ENCODE data around the gene RPS6KA2. TPM values are rescaled to one million over a fixed set of nuclear protein-coding genes. Genes with fewer than 3 reads are reported as not detected.

RPS6KA2 gene
- total RNA-seq, 1 experiment from 2014 or later: 14.1 TPM

GRCh38 chr6:166443166-166443565 lies 183.9 kb downstream of the RPS6KA2 start:
- no peaks in the 10 kb centered on the region for H3K36me3 ChIP-seq
- no peak overlapping the region for H3K4me3 ChIP-seq
- no peak for DNase-seq
- no peaks in the 10 kb centered on the region for H3K27me3 ChIP-seq
- no peaks in the 10 kb centered on the region for H3K9me3 ChIP-seq

GRCh38 chr6:166442131-166442685 lies 184.8 kb downstream of the RPS6KA2 start:
- H3K27me3 ChIP-seq: no peaks in the 10 kb centered on the region
- no peak overlapping the region for H3K4me3 ChIP-seq
- H3K36me3 ChIP-seq: no peaks in the 10 kb centered on the region
- DNase-seq: no peak
- H3K9me3 ChIP-seq: no peaks in the 10 kb centered on the region

- no peak for DNase-seq
- Histone ChIP-seq H3K27me3 (no peaks in the 10 kb centered on the region), H3K4me3 (no peak overlapping the region), H3K9me3 (no peaks in the 10 kb centered on the region), H3K36me3 (no peaks in the 10 kb centered on the region)
Observed at GRCh38 chr6:166441325-166442078, 185.5 kb downstream of the RPS6KA2 start.

- no peak for DNase-seq
- no peaks in the 10 kb centered on the region for H3K9me3 ChIP-seq
- H3K27me3 ChIP-seq: no peaks in the 10 kb centered on the region
- no peak overlapping the region for H3K4me3 ChIP-seq
- no peaks in the 10 kb centered on the region for H3K36me3 ChIP-seq
Observed at GRCh38 chr6:166440729-166441128, 186.3 kb downstream of the RPS6KA2 start.

- Histone ChIP-seq H3K27me3 (no peaks in the 10 kb centered on the region), H3K36me3 (no peaks in the 10 kb centered on the region), H3K4me3 (no peak overlapping the region), H3K9me3 (no peaks in the 10 kb centered on the region)
- no peak for DNase-seq
Observed at GRCh38 chr6:166440106-166440505, 186.9 kb downstream of the RPS6KA2 start.

- Histone ChIP-seq H3K9me3 (no peaks in the 10 kb centered on the region), H3K27me3 (no peaks in the 10 kb centered on the region), H3K4me3 (no peak overlapping the region), H3K36me3 (no peaks in the 10 kb centered on the region)
- DNase-seq: no peak
Observed at GRCh38 chr6:166439366-166440091, 187.5 kb downstream of the RPS6KA2 start.

- Histone ChIP-seq H3K9me3 (no peaks in the 10 kb centered on the region), H3K4me3 (no peak overlapping the region), H3K27me3 (no peaks in the 10 kb centered on the region), H3K36me3 (no peaks in the 10 kb centered on the region)
- no peak for DNase-seq
Observed at GRCh38 chr6:166438211-166438861, 188.7 kb downstream of the RPS6KA2 start.

GRCh38 chr6:166437661-166438060 lies 189.4 kb downstream of the RPS6KA2 start:
- H3K4me3 ChIP-seq: no peak overlapping the region
- DNase-seq: no peak
- no peaks in the 10 kb centered on the region for H3K9me3 ChIP-seq
- H3K36me3 ChIP-seq: no peaks in the 10 kb centered on the region
- H3K27me3 ChIP-seq: no peaks in the 10 kb centered on the region

GRCh38 chr6:166436195-166437139 lies 190.6 kb downstream of the RPS6KA2 start:
- DNase-seq: no peak
- H3K9me3 ChIP-seq: no peaks in the 10 kb centered on the region
- no peak overlapping the region for H3K4me3 ChIP-seq
- no peaks in the 10 kb centered on the region for H3K36me3 ChIP-seq
- H3K27me3 ChIP-seq: no peaks in the 10 kb centered on the region

GRCh38 chr6:166435574-166435973 lies 191.5 kb downstream of the RPS6KA2 start:
- no peaks in the 10 kb centered on the region; the same call in 1 of the 2 replicates for H3K36me3 ChIP-seq
- H3K9me3 ChIP-seq: no peaks in the 10 kb centered on the region
- H3K4me3 ChIP-seq: no peak overlapping the region
- H3K27me3 ChIP-seq: no peaks in the 10 kb centered on the region
- no peak for DNase-seq

GRCh38 chr6:166434336-166434735 lies 192.7 kb downstream of the RPS6KA2 start:
- Histone ChIP-seq H3K27me3 (no peaks in the 10 kb centered on the region), H3K36me3 (peaks cover 3% of the 10 kb centered on the region), H3K4me3 (no peak overlapping the region), H3K9me3 (no peaks in the 10 kb centered on the region)
- DNase-seq: no peak

GRCh38 chr6:166433096-166433495 lies 194.0 kb downstream of the RPS6KA2 start:
- Histone ChIP-seq H3K27me3 (no peaks in the 10 kb centered on the region), H3K36me3 (peaks cover 3% of the 10 kb centered on the region)
- no peak for DNase-seq

GRCh38 chr6:166430269-166430668 lies 196.8 kb downstream of the RPS6KA2 start:
- peaks cover 3% of the 10 kb centered on the region for H3K36me3 ChIP-seq
- H3K4me3 ChIP-seq: no peak overlapping the region
- no peaks in the 10 kb centered on the region for H3K27me3 ChIP-seq
- no peak for DNase-seq
- no peaks in the 10 kb centered on the region for H3K9me3 ChIP-seq

More at GRCh38 chr6:166433096-166433495, 194.0 kb downstream of the RPS6KA2 start:
- Histone ChIP-seq H3K4me3 (no peak overlapping the region), H3K9me3 (no peaks in the 10 kb centered on the region)

- no peak for DNase-seq
- Histone ChIP-seq H3K36me3 (no peaks in the 10 kb centered on the region; the same call in 1 of the 2 replicates), H3K27me3 (no peaks in the 10 kb centered on the region)
Observed at GRCh38 chr6:166424431-166424830, 202.6 kb downstream of the RPS6KA2 start.

GRCh38 chr6:166423781-166424180 lies 203.3 kb downstream of the RPS6KA2 start:
- no peak overlapping the region for H3K4me3 ChIP-seq
- H3K36me3 ChIP-seq: no peaks in the 10 kb centered on the region
- no peaks in the 10 kb centered on the region for H3K27me3 ChIP-seq
- DNase-seq: no peak
- H3K9me3 ChIP-seq: no peaks in the 10 kb centered on the region

More at GRCh38 chr6:166424431-166424830, 202.6 kb downstream of the RPS6KA2 start:
- no peak overlapping the region for H3K4me3 ChIP-seq
- no peaks in the 10 kb centered on the region for H3K9me3 ChIP-seq
